ENCODE results near the gene AKR1C2.
"Not testable (repeated sequence)": the region's sequence is repeated elsewhere in the genome, so short reads cannot be mapped to it uniquely, and the experiment has no call there.

DNA sequence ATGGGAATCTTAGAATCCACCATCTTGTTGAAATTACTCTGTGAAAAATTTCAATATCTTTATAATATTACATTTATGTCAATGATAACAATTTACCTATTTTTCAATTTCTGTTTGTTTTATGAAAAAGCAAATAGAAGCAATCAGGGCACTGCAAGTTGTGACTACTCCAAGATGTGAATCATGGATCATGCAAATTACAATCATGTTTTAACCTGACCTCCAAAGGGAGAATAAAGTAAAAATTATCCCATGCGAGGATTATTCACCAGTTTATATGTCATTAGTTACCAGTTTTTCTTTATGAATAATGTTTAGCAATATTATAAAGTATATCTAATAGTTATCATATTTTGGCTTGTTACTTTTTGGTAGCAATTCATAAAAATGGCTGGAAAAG, 41.3 kb downstream of the AKR1C2 start:
- TF ChIP-seq CTCF (conservative IDR thresholded peaks at IDR 0.05; ENCODE audit: low read length); EZH2phosphoT487 (IDR thresholded peaks at IDR 0.05; ENCODE audit: borderline replicate concordance, low read depth, low read length): not testable (repeated sequence)
